ENCODE results near the gene MDP1. TPM values are rescaled to one million over a fixed set of nuclear protein-coding genes. Genes with fewer than 3 reads are reported as not detected.
A peak's percentile ranks its signal among the peaks of the same experiment; 100 is the strongest.
"Not testable (repeated sequence)": the region's sequence is repeated elsewhere in the genome, so short reads cannot be mapped to it uniquely, and the experiment has no call there.

Gene MDP1
- total RNA-seq, 1 donor from 2014 or later: 25.5 TPM

DNA sequence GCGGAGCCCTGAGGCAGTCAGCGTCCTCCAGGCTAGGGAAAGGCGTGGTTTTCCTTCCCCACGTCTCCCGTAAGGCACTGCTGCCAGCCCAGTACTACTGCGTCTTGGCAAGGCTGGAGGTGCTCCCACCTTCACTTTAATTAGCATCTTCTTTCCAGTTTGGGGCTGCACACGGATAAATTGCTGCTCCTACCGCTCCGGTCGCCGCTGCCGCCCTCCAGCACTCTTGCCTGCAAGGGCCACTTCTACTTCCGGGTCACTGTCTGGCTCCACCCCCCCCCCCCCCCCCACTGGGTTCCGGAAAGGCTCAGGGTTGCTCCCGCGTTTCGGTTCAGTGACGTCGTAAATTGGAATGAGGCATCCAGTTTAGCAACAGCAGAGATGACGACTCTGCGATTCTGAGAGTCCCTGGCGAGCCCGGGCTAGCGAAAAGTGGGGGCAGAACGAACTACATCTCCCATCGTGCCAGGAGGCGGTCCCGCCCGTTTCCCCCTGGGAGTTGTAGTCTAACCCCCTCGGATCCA lies 16.3 kb upstream of the MDP1 start, which contains the start of gene NEDD8:
Gene NEDD8 (minus strand): TSS at position 247 of the 524 bp plus-strand sequence. CDS start 100 bp downstream, at position 147.
- H3K4me3 Mint-ChIP-seq (ENCODE audit: unreplicated experiment): peak within 1 kb of the TSS; percentile 97
- peak within 1 kb of the TSS; percentile 84 for H3K27ac Mint-ChIP-seq (ENCODE audit: unreplicated experiment)
- DNase-seq: peak; percentile 79
- peaks cover 6% of the 10 kb centered on the region for H3K9me3 Mint-ChIP-seq (ENCODE audit: unreplicated experiment)
- no peaks in the 10 kb centered on the region for H3K36me3 Mint-ChIP-seq (ENCODE audit: unreplicated experiment)
- H3K4me1 Mint-ChIP-seq (ENCODE audit: low read depth, unreplicated experiment): peaks cover 4% of the 10 kb centered on the region
- H3K27me3 Mint-ChIP-seq (ENCODE audit: unreplicated experiment): peaks cover 3% of the 10 kb centered on the region
- TF ChIP-seq, protein P1, sequence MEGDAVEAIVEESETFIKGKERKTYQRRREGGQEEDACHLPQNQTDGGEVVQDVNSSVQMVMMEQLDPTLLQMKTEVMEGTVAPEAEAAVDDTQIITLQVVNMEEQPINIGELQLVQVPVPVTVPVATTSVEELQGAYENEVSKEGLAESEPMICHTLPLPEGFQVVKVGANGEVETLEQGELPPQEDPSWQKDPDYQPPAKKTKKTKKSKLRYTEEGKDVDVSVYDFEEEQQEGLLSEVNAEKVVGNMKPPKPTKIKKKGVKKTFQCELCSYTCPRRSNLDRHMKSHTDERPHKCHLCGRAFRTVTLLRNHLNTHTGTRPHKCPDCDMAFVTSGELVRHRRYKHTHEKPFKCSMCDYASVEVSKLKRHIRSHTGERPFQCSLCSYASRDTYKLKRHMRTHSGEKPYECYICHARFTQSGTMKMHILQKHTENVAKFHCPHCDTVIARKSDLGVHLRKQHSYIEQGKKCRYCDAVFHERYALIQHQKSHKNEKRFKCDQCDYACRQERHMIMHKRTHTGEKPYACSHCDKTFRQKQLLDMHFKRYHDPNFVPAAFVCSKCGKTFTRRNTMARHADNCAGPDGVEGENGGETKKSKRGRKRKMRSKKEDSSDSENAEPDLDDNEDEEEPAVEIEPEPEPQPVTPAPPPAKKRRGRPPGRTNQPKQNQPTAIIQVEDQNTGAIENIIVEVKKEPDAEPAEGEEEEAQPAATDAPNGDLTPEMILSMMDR (IDR thresholded peaks at IDR 0.05; ENCODE audit: partially characterized antibody, unreplicated experiment): no peak

DNA sequence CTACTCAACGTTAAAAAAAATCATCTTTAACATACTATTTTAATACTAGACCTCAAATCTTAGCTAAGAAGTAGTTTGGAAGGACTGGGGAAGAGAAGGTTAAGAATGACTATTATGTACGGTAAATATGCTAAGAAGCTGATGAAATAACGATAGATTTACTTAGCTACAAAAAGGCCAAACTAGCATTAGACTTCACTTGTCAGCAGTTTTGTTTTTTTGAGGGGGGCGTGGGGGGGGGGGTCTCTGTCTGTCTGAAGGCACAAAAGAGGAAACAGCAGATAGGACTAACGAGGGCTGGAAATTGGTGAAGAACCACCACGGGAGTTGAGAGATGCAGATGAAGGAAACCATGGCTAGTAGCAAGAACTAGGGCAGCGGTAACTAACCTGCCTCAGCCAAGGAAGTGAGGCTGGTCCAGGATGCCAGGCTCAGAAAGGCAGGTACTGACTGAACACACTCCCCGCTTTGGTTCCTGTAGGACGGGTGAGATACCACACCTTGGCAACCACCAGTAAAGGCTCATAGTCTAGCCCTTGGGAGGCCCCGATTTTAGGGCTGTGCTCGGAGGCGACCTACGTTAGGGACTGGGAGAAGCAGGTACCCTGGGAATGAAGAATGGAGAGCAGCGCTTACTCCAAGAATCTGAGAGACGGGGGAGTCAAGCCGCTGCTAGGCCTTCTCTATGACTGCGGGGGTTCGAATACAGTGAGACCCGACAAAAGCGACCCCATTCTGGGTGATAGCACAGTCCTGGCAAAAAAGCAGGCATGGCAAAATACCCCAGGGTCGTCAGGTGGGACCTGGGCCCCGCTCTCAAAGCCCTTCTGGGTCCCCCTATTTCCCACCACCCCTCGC lies 15.6 kb upstream of the MDP1 start:
- Mint-ChIP-seq H3K4me1 (ENCODE audit: low read depth, unreplicated experiment) (peaks cover 4% of the 10 kb centered on the region), H3K9me3 (ENCODE audit: unreplicated experiment) (peaks cover 6% of the 10 kb centered on the region), H3K4me3 (ENCODE audit: unreplicated experiment) (peak overlapping the region; percentile 97), H3K27me3 (ENCODE audit: unreplicated experiment) (peaks cover 3% of the 10 kb centered on the region), H3K36me3 (ENCODE audit: unreplicated experiment) (no peaks in the 10 kb centered on the region), H3K27ac (ENCODE audit: unreplicated experiment) (peak overlapping the region; percentile 84)
- no peak for DNase-seq
- TF ChIP-seq, protein P1 (IDR thresholded peaks at IDR 0.05; ENCODE audit: partially characterized antibody, unreplicated experiment): no peak

DNA sequence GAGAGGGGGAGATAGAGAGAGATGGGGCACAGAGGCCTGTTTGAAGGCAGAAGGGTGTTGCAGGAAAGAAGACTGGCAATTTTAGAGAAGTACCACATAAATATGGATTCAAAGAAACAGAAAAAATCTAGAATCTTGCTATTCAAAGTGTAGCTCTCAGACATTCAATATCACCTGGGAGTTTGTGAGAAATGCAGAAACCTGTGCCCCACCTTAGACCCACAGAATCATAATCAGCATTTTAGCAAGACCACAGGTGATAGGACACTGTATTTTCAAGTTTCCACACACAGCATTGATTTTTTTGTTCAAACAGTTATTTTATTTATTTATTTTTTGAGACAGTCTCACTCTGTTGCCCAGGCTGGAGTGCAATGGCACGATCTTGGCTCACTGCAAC lies 13.0 kb upstream of the MDP1 start:
- Mint-ChIP-seq H3K9me3 (ENCODE audit: unreplicated experiment) (peaks cover 3% of the 10 kb centered on the region), H3K4me1 (ENCODE audit: low read depth, unreplicated experiment) (peaks cover 4% of the 10 kb centered on the region), H3K4me3 (ENCODE audit: unreplicated experiment) (no peak overlapping the region), H3K27ac (ENCODE audit: unreplicated experiment) (no peak overlapping the region), H3K27me3 (ENCODE audit: unreplicated experiment) (peaks cover 3% of the 10 kb centered on the region), H3K36me3 (ENCODE audit: unreplicated experiment) (no peaks in the 10 kb centered on the region)
- TF ChIP-seq, protein P1 (IDR thresholded peaks at IDR 0.05; ENCODE audit: partially characterized antibody, unreplicated experiment): no peak
- no peak for DNase-seq

DNA sequence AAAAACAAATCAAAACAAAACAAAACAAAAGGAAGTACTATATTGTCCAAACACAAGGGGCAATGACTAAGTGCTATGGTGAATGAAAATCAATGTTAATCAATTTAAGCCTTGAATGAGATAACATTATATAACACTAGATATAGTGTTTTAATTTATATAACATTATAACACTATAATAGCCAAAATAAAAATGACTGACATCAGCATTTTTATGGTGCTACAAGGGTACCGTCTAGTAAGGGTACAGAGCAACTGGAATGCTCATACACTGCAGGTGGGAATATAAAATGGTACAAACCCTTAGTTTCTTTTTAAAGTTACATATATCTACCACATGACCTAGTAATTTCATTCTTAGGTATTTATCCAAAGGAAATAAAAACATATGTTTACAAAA lies 10.6 kb upstream of the MDP1 start:
- peaks cover 3% of the 10 kb centered on the region for H3K9me3 Mint-ChIP-seq (ENCODE audit: unreplicated experiment)
- H3K27ac Mint-ChIP-seq (ENCODE audit: unreplicated experiment): no peak overlapping the region
- TF ChIP-seq, protein P1 (IDR thresholded peaks at IDR 0.05; ENCODE audit: partially characterized antibody, unreplicated experiment): no peak
- H3K36me3 Mint-ChIP-seq (ENCODE audit: unreplicated experiment): no peaks in the 10 kb centered on the region
- no peaks in the 10 kb centered on the region for H3K4me1 Mint-ChIP-seq (ENCODE audit: low read depth, unreplicated experiment)
- no peak for DNase-seq
- H3K4me3 Mint-ChIP-seq (ENCODE audit: unreplicated experiment): no peak overlapping the region
- H3K27me3 Mint-ChIP-seq (ENCODE audit: unreplicated experiment): no peaks in the 10 kb centered on the region

DNA sequence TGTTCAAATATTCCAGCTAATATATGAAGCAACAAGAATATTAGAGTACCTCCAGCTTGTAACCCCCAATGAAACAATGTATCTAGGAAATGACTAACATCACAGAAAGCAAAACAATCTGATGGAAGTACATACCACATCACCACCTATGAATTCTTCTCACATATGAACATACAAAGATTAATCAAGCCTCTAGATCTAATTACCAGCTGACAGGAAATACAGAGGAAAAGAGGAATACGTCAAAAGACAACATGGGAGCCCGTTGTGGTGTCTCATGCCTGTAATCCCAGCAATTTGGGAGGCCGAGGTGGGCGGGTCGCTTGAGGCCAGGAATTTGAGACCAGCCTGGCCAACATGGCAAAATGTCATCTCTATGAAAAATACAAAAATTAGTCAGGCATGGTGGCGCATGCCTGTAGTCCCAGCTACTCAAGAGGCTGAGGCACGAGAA lies 8.8 kb upstream of the MDP1 start:
- Mint-ChIP-seq H3K36me3 (ENCODE audit: unreplicated experiment) (no peaks in the 10 kb centered on the region), H3K27ac (ENCODE audit: unreplicated experiment) (no peak overlapping the region), H3K4me1 (ENCODE audit: low read depth, unreplicated experiment) (no peaks in the 10 kb centered on the region), H3K27me3 (ENCODE audit: unreplicated experiment) (no peaks in the 10 kb centered on the region), H3K4me3 (ENCODE audit: unreplicated experiment) (no peak overlapping the region), H3K9me3 (ENCODE audit: unreplicated experiment) (no peaks in the 10 kb centered on the region)
- DNase-seq: no peak
- TF ChIP-seq, protein P1 (IDR thresholded peaks at IDR 0.05; ENCODE audit: partially characterized antibody, unreplicated experiment): no peak

DNA sequence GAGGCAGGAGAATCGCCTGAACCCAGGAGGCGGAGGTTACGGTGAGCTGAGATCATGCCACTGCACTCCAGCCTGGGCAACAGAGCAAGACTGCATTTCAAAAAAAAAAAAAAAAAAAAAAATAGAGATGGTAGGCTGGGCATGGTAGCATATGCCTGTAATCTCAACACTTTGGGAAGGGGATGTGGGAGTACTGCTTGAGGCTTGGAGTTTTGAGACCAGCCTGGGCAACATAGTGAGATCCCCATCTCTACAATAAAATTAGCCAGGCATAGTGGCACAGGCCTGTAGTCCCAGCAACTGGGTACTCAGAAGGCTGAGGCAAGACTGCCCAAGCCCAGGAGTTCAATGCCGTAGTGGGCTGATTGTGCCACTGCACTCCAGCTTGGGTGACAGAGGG lies 7.1 kb upstream of the MDP1 start:
- not testable (repeated sequence) for H3K27ac Mint-ChIP-seq (ENCODE audit: unreplicated experiment); DNase-seq; H3K4me1 Mint-ChIP-seq (ENCODE audit: low read depth, unreplicated experiment); H3K27me3 Mint-ChIP-seq (ENCODE audit: unreplicated experiment); H3K4me3 Mint-ChIP-seq (ENCODE audit: unreplicated experiment); H3K36me3 Mint-ChIP-seq (ENCODE audit: unreplicated experiment); H3K9me3 Mint-ChIP-seq (ENCODE audit: unreplicated experiment)
